Erythroblast (primary cell): ENCODE measurements around the gene MPP3.

Source experiments
- GATA1 ChIP-seq: IDR thresholded peaks from 2 replicates; pipeline ENCODE4 v1.6.1; 2011; ENCODE audit warnings: low read depth, mild to moderate bottlenecking, control low read depth, low read length, moderate library complexity
- POLR2A ChIP-seq: IDR thresholded peaks from 2 replicates; pipeline ENCODE4 v1.6.1; 2011; ENCODE audit warnings: mild to moderate bottlenecking, low read length

GRCh38 chr17:43834106-43834505 is 1.2 kb upstream of the MPP3 start:
- TF ChIP-seq POLR2A (no peak), GATA1 (no peak)
